Stimulated activated naive CD4-positive, alpha-beta T cell treated with Interleukin-2 at 50 U/mL for 16 hours (primary cell): ENCODE data around the gene TCF19.

Experiments
- DNase-seq: peaks from one replicate; lab custom pipeline; 2025; lab: John Stamatoyannopoulos, UW

Gene TCF19

GRCh38 chr6:31128093-31128676 is 30.2 kb upstream of the TCF19 start:
- DNase-seq = peak; percentile 62

DNA sequence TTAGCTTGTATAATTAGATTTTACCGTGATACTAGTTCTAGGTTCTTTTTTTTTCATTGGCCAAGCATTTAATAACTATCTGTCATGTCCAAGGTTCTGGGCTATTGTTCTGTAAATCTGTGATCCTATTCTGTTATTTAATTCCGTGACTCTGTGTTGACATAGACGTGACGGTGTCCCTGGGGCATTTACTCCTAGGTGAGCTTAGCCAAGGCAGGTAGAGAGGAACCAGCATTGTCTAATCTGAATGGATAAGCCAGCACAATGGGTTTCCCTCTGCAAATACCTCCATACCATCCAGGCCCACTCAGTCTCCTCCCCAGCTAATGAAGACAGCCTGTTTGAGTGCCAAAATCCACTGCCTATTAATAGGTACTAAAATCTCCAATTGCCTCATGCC is 29.3 kb upstream of the TCF19 start:
- no peak for DNase-seq

- DNase-seq = no peak
Observed at GRCh38 chr6:31130751-31131150, 27.6 kb upstream of the TCF19 start.

DNA sequence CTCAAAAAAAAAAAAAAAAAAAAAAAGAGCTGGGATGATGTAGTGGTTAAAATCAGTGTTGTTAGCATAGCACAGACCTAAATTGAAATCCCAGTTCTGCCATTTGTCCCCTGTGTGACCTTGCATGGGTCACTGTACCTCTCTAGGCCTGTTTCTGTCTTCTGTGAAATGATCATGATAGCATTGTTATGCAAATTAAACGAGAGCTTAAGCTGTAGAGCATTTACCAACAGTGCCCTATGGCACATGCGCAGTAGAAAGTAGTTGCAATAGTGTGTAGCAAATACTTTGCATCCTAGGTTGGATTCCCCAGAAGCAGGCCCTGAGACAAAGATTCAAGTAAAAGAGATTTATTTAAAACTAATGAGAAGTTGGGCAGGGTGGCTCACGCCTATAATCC is 26.8 kb upstream of the TCF19 start:
- no peak for DNase-seq

DNA sequence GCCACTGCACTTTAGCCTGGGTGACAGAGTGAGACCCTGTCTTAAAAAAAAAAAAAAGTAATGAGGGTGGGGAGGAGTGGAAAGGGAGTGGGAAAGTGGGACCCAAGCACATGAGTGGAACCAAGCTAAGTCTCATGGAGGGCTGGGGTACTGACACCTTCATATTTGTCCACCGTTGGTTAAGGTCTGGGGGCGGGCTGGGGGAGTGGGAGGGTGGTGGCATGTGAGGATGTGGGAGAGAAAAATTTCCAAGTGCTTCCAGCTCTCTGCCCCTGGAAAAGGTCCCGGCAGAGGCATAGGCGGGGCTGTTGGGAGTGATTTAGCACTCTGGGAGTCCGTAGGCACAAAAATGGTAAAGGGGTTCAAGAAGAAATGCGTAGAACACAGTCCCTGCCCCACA is 25.6 kb upstream of the TCF19 start:
- no peak for DNase-seq

DNA sequence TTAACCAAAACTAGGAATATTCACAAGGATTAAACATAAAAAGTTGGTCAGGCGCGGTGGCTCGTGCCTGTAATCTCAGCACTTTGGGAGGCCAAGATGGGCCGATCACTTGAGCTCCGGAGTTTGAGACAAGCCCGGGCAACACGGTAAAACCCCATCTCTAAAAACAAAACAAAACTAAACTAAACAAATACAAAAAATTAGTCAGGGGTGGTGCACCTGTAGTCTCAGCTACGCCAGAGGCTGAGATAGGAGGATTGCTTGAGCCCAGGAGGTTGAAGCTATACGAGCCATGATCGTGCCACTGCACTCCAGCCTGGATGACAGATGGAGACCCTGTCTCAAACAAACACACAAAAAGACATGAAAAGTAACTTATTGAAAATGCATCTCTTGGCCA is 22.7 kb upstream of the TCF19 start:
- DNase-seq = no peak

DNA sequence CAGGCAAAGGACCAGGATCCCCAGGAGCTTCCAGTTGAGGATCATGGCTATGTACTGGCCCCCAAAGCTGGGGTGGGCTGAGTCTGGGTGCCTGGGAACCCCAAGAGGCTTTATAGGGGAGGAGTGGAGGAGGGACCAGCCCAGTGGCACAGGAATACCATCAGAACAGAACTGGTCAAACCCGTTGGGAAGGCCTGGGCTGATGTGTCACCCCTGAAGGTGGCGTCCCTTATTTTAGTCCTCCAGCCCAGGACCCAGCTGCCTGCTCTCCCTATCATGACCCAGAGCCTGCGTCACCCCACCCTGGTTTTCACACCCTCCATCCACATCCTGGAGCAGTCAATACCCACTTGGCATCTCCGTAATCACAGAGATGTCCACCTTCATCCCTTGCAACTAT is 19.4 kb upstream of the TCF19 start, which contains the start of gene PSORS1C2:
Gene PSORS1C2, minus strand, starts transcription at position 85 of the 400 bp plus-strand sequence. Its CDS starts 40 bp downstream, at position 45.
- no peak for DNase-seq

DNA sequence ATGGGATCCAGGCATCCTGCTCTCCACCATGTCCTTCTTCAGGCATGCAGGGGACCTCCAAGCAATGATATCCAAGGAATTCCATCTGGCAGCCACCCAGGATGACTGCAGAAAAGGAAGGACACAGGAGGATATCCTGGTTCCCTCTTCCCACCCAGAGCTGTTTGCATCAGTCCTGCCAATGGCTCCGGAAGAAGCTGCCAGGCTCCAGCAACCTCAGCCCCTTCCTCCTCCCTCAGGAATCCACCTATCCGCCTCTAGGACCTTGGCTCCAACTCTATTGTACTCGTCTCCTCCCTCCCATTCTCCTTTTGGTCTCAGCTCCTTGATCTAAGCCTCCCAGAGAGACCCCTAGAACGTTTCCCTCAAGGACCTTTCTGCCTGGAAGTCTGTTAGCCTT is 18.8 kb upstream of the TCF19 start:
- DNase-seq = no peak

- DNase-seq = no peak
Observed at GRCh38 chr6:31140643-31141042, 17.7 kb upstream of the TCF19 start.

- DNase-seq = no peak
Observed at GRCh38 chr6:31142361-31142761, 16.0 kb upstream of the TCF19 start.

DNA sequence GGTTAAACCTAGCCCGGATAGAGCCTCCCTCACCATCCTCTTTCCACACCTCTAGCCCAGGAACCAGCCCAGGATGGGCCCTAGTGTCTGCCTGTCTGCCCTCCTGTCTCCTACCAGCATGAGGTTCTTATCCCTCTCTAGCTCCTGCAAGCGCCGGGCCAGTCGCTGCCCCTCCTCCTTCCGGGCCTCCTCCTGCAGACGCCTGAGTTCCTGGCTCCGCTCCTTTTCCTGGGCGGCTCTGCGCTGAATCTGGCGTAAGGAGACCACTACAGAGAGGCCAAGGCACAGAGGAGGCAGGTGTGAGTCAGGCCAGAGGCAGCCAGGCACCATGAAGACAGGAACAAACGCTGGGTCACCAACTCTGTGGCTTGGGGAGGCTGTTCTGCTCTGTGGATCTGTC is 15.2 kb upstream of the TCF19 start:
- DNase-seq = no peak

GRCh38 chr6:31144296-31144969 is 14.0 kb upstream of the TCF19 start:
- DNase-seq = no peak

DNA sequence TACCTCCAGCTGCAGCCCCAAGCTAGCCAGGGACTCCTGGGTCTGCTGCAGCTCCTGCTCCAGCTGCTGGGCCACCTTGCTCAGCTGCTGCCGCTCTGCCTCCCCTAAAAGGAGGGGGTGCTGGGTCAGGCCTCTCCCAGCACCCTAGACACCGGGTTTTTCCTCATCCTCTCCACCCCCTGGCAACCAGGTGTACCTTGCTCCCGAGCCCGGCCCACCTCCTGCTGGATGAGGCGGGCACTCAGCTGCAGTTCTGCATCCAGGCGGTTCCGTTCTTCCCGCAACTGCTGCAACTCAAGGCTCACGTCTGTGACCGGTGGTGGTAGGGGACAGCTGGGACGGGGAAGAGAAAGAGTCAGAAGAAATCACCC is 13.4 kb upstream of the TCF19 start:
- DNase-seq = no peak

GRCh38 chr6:31145386-31145785 is 13.0 kb upstream of the TCF19 start:
- DNase-seq = no peak

DNA sequence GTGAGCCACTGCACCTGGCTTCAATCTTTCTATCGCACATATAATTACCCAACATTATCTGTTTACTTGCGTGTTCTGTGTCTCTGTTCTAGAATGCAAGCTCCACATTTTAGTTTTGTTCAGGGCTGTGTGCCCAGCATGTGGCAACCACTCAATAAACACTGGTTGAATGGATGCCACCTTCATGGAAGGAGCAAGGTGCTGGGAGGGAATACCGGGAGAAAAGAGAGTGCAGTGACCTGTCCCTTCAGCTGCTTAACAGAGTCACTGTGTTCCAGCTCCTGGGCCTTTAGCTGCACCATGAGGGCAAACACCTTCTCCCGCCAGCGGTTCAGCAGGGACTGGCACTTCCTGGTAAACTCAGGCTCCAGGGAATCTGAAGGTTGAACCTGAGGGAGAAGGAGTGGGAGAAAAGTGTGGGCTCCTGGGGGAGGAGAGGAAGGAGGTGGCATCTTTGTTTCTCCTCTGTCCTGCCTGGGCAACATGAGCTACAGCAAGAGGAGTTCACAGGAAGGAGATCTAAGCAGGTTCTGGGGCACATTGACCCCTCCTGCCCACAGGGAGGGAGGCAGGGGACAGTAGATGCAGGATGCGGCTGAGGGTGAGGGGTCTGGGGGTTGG is 8.5 kb upstream of the TCF19 start:
- no peak for DNase-seq

DNA sequence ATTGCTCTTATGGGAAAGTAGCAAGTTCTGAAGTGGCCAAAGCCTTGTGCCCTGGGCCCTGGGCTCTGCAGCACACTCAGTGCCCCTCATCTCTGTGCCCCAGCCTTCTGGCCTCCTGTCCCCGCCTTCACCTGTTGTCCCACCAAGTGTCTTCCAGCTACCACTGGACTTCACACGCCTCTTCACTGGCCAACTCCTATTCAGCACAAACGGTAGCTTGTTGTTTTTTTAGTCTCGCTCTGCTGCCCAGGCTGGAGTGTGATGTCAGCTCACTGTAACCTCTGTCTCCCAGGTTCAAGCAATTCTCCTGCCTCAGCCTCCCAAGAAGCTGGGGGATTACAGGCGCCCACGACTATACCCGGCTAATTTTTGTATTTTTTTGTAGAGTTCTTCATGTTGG is 5.6 kb upstream of the TCF19 start:
- DNase-seq = no peak

- DNase-seq = no peak
Observed at GRCh38 chr6:31154436-31154835, 4.0 kb upstream of the TCF19 start.

- DNase-seq = no peak
Observed at GRCh38 chr6:31156641-31157040, 1.7 kb upstream of the TCF19 start.

DNA sequence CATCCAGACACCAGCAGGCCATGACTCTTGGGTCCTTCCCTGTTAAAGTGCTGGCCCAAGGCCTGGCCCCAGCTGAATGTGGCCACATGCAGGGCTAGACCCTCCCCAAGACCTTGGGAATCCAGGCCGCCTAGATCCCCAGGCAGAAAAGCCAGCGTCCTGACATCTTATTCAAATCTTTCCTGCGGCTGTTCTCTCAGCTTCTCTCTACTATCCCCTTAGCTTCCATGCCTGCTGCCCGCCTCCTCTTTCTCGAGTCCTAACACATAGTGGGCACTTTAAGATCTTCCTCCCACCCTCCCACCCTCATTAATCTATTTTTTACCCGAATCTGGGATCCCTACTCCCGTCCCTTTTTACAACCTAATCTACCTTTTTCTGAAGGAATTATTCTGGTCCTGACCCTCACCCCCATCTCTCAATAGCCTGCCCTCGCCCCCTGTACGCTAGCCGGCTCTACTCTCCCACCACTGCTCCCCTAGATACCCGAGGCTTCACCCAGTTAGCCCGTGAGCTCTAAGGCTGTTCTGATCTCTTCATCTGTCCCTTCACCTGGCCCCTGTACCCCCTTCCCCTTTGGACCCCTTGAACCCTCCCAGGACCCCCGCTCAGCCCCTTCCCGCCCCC is 763 bp upstream of the TCF19 start, which contains the start of gene CCHCR1:
Gene CCHCR1, minus strand, starts transcription at position 290 of the 627 bp plus-strand sequence. Its CDS starts 202 bp downstream, at position 88.
- no peak for DNase-seq

GRCh38 chr6:31158863-31159855 is 770 bp downstream of the TCF19 start:
- peak; percentile 15 for DNase-seq

GRCh38 chr6:31161216-31162126 is 3.1 kb downstream of the TCF19 start:
- DNase-seq = no peak
